NOMO-1 (cell line): ENCODE measurements around the gene OSM.

ENCODE experiments used
- DNase-seq, 2 experiments: peaks; one replicate each; lab custom pipeline; 2025; ENCODE audit not compliant: unreplicated experiment in 2 of 2; lab: John Stamatoyannopoulos, UW

The OSM gene

GRCh38 chr22:30285846-30286200, 19.2 kb upstream of the OSM start:
- no peak for DNase-seq

DNA sequence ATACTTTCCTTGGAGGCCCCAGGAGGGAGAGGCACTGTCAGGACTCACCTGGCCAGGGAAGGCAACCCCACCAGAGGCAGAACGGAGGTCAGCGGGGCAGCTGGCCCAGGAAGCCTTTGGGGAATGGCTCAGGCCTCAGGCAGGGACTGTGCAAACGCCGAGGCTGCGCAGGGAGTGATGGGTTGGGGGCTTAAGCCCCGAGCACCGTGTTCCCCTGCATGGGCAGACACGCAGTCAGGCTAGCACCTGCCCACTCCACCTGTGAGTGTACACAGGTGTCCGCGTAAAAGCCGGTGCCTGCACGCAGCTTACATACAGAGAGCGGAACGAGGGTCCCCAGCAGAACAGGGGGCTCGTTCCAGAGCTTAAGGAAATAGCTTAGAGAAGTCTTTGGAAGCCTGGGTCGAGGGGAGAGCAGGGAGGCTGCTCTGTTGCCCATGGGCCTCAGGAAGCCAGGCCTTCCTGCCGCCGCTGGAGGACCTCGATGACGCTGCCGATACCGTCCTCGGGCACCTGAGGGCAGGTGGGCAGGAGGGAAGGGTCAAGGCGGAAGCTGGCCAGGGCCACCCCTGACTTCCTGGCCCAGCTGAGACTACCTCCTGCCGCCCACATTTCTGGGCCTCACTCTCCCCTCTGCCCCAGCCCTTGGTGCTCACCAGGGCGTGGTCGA, 18.7 kb upstream of the OSM start:
- no peak for DNase-seq

DNA sequence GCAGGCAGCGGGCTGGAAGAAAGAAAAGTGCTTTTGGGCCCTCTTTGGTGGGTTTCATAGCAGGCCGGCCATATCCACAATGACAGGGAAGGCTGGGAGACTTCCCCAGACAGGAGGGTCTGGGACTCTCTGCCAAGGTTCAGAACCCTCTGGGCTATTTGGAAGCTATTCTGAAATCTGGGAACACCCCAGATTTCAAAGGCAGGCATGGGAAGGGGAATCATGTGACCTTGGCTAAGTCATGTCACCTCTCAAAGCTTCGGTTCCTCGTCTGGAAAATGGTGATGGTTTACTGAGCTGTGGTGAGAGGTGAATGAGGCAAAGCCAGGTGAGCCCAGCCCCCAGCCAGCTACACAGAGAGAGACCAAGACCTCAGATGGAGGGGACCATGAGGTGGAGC, 18.0 kb upstream of the OSM start:
- DNase-seq = no peak

GRCh38 chr22:30284172-30284571, 17.5 kb upstream of the OSM start:
- no peak for DNase-seq

DNA sequence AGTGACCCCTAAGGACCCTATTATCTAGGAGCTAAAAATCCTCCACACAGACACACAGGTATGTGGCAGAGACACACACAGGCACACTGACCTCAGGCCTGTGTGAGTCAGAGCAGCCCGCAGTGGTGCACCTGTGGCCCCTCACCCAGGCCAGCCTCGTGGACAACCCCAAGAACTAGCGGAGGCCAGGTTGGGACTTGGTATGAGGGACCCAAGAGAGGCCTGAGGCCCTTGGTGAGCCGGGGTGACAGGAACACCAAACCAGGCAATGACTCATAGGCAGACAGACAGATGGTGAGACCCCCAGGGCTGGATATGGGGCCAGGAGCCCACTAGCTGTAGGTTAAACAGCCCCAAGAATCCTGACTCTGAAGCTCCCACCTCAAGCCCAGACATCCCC, 16.7 kb upstream of the OSM start:
- DNase-seq = no peak

DNA sequence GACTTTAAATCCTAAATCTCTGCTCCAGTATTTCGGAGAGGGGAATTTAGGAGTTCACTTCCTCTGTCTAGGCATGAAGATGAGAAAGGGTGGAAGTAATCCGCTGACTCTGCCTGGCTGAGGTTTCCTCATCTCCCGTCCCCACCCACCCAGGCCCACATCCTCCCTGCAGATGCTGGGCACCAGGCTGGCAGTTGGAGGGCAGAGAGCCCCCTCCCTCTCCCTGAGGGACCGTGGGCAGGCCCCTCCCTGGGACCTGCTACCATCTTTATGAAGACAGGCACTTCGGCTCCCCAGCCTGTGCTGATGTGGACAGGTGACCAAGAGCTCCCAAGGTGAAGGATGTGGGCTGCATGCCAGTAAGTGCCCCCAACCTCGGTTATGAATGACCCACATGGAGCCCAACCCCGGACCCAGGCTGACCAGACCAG, 16.0 kb upstream of the OSM start:
- no peak for DNase-seq

DNA sequence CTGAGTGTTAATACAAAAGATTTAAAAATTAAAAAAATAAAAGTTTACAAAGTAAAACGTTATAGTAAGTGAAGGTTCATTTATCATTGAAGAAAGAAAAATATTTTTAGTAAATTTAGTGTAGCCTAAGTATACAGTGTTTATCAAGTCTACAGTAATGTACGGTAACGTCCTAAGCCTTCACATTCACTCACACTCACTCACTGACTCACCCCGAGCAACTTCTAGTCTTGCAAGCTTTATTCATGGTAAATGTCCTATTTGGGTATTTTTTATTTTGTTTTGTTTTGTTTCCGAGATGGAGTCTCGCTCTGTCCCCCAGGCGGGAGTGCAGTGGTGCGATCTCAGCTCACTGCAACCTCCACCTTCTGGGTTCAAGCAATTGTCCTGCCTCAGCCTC, 13.9 kb upstream of the OSM start:
- no peak for DNase-seq

DNA sequence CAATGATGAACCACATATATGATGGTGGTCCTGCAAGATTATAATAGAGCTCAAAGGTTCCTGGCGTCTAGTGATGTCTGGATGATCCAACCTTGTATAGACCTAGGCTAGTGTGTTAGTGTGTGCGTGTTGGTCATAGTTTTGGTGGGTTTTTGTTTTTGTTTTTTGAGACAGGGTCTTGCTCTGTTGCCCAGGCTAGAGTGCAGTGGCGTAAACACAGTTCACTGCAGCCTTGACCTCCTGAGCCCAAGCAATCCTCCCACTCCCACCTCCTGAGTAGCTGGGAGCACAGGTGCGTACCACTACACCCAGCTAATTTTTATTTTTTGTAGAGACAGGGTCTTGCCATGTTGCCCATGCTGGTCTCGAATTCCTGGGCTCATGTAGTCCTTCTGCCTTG, 13.3 kb upstream of the OSM start:
- no peak for DNase-seq

- peak; percentile 74 to 75 for DNase-seq
Measured at GRCh38 chr22:30279046-30279788, 12.6 kb upstream of the OSM start.

DNA sequence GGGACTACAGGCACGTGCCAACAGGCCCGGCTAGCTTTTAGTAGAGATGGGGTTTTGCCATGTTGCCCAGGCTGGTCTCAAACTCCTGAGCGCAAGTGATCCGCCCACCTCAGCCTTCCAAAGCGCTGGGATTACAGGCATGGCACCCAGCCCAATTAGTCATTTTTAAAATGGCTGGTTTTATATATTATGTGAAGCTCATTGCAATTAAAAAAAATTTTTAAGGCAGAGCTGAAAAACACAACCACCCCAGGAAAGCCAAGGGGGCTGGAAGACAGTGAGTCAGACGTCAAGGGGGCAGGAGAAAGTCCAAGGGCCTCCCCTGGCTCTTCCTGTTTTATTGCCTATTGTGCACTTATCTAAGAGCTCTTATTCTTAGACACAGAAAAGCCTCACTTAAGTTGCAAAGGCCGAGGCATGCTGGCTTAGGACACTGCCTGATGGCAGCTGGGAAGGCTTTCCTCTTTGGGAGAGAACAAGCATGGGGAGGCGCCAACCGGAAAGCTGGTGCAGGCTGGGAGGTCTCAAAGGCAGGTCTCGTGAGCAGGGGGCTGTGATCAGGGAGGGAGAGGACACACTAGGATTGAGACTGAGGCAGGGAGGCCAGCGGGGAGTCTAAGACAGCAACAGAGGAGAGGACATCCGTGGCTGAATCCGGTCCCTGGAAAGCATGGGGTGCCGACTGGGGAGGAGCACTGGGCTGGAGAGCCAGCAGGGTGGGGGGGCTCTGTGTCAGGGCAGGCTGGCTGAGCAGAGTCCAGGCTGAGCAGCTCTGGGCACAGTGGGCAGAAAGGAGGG, 11.1 kb upstream of the OSM start:
- peak; percentile 42 to 58 for DNase-seq

DNA sequence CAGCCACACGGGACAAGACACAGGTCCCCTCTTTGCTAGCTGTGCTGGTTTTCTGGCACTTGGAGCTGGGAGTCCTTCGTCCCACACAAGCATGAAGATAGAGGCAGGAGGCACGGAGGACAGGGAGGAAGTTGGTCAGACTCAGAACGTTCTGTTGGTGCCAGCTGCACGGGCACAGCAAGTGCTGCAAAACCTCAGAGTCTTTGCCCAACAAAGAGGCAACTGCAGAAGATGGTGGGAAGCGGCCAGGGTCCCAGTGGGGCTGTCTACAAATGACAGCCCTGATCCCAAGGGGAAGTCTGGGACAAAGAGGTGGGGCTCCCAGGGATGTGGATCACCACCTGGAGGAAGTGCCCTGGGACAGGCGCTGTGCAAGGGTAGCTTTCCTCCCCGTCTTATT, 9.4 kb upstream of the OSM start:
- DNase-seq = no peak

DNA sequence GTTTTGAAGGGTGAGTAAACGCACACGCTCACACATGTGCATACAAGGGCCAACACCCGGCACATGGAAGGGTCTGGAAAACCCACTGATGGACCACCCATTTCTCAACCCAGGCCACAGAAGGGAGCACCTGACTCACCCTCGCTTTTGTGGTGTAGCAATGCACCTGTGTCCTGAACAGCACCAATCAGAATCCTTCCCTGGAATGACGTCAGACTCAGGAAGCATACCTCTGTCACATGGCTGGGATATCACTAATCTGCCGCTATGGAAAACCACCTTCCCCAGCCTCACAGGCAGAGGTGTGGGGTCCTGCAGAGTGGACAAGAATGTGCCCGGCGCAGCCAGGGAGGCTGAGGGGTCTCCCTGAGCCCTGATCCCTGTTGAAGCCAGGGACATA, 9.0 kb upstream of the OSM start:
- DNase-seq = no peak

- no peak for DNase-seq
Measured at GRCh38 chr22:30274437-30274812, 7.8 kb upstream of the OSM start.

DNA sequence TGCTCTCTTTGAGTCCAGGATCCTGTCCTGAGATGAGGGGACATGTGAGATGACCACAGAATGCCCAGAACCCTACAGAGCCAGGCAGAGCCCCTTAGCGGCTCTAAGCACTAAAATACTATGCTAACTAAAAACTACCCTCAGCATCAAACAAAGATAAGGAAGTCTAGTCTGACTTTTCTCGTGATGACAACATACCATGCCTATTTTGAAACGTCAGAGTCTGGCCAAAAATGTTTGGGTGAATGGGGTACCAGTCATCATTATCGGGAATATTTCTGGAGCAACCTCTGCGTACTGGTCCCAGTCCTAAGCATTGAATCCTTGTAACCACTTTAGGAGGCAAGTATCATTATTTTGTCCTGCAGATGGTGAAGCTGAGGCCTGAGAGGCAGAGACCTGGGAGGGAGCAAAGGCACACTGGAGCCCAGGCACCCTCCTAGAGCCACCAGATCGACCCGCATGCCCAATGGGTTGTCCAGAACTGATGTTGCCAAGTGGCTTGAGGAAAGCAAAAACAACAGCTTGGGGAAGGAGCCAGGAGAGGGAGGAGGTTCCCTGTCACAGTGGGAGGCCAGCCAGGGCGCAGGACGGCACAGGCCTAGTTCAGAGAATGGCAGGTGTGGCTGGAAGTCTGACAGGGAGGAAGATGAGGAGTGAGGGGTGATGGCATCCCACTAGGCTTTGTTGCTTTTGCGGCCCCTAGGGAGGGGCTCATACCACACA, 7.2 kb upstream of the OSM start:
- no peak for DNase-seq

DNA sequence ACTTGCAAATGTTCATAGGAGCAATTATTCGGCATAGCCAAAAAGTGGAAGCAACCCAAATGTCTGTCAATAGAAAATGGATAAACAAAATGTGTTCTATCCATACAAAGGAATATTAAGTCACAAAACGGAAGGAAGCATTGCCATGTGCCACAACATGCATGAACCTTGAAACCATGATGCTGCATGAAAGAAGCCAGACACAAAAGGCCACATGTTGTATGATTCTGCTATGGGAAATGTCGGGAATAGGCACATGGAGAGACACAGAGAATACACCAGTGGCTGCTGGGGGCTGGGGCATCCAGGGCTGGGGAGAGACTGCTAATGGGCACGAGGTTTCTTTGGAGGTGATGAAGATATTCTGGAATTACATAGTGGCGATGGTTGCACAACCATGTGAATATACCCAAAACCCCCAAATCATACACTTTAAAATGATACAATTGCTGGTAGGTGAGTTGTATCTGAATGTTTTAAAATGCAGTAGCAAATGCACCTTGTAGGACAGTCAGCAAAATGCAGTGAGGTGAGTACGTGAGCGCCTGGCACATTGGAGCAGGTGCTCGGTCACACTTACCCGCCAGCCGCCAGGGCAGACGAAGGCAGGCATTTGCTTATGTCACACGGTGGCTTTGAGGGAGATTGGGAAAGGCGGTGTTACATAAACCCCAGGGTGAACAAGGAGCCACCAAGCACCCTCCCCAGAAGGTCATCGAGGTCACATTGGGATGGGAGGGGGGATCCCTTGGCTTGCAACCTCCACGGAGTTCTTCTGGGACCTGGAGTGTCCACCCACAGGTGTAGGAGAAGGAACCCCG, 6.3 kb upstream of the OSM start:
- peak in 1 of 2 experiments; percentile 10 for DNase-seq

DNA sequence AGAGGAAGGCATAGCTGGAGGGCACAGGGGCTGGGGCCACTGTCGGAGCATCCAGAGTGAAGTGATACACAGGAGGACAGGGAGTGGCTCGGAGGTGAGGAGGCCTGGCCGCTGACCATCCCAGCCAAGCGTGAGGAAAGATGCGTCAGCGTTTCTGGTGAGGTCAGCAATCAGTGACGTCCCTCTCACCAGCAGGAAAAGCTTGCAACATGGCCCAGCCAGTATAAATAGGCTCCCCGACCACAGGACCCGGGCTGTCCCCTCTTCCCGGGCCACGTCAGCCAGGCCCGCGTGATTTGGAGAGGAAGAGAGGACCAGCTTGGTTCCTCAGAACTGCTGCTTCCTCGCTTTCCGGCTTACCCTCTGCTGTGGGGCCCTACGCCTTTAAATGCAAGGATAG, 4.2 kb upstream of the OSM start:
- peak; percentile 85 to 91 for DNase-seq

DNA sequence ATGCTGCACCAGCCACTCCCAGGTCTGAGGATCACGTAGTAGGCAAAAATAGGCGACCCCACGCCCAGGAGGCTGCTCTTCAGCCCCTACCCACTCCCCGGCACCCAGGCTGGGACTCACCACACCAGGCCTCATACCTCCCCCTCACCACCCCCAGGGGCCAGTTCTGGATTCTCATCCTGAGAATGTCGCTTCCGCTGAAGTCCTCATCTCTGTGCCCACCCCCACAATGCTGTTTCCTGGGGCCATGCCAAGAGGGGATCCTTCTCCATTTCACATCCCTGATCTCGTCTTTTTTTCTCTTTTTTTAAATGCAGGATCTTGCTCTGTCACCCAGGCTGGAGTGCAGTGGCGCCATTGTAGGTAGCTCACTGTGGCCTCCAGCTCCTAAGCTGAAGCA, 1.7 kb upstream of the OSM start:
- no peak for DNase-seq

DNA sequence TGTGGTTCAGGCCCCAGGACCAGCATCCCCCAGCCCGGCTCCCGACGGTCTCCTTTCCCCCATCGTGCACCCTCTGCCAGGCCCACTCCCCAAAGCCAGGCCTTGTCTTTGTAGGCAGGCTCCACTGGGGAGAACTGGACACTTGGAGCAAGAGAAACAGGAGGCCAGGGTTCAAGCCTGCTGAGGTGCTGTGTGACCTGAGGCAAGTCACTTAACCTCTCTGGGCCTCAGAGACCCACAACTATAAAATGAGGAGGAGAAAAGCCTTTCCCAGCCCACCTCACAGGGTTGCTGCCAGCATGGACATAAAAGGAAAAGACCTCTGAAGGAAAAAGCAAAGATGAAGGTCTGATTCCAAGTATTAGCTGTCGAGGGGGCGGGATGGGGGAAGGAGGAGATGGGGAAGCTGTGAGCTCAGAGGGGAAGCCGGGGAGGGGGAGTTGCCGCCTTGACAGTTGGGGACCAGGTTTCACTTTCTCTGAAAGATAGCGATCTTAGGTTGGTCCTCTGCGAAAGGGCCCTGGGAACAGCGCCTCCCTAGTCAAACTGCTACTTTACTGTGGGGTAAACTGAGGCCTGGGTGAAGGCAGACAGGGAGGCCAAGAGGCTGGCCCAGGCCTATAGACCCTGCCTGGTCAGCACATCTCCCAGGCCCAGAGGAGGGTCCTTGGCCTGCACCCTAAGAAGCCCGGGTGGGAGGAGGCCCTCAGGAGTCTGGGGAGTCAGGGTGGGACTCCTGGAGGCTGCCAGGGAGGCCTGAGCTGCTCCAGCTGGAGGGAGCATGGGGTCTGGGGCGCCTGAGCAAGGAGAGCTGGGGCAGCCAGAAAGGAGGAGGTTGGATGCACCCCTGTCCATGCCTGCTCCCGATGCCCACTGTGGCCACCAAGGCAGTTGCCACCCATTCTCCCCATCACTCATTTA, 991 bp upstream of the OSM start:
- DNase-seq = peak; percentile 23 to 40

DNA sequence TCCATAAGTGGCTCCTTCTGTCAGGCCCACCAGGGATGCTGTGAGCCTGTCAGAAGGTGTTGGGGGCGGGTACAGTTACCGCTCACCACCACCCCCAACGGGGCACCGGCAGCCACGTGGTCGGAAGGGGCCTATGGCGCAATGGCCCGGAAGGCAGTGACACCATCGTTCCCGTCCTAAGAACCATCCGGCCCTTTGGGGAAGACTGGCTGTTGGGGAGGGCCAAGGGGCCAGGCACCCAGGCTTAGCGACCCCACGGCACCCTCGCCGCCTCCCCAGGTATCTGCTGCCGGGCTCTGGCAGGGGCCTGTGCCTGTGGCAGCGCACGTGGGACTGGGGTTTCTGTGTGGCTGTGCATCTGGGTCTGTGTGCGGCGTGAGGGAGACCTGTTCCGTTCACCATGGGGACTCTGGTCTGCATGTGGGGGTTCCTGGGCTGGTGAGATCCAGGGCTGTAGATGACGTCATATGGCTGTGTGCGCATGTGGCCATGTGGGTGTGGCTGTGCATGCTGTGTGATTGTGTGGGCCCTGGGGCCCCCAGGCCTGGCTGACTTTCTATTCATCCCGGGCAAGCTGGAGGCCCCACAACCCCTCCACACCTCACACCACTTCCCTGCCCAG, 717 bp downstream of the OSM start:
- peak; percentile 76 to 93 for DNase-seq
